SKM-1 (cell line): ENCODE measurements around the gene FBLN1.
"Not testable (repeated sequence)": the region's sequence is repeated elsewhere in the genome, so short reads cannot be mapped to it uniquely, and the experiment has no call there.

Source experiments
- DNase-seq: peaks from one replicate; lab custom pipeline; 2025; ENCODE audit not compliant: unreplicated experiment; lab: John Stamatoyannopoulos, UW

Gene FBLN1

DNA sequence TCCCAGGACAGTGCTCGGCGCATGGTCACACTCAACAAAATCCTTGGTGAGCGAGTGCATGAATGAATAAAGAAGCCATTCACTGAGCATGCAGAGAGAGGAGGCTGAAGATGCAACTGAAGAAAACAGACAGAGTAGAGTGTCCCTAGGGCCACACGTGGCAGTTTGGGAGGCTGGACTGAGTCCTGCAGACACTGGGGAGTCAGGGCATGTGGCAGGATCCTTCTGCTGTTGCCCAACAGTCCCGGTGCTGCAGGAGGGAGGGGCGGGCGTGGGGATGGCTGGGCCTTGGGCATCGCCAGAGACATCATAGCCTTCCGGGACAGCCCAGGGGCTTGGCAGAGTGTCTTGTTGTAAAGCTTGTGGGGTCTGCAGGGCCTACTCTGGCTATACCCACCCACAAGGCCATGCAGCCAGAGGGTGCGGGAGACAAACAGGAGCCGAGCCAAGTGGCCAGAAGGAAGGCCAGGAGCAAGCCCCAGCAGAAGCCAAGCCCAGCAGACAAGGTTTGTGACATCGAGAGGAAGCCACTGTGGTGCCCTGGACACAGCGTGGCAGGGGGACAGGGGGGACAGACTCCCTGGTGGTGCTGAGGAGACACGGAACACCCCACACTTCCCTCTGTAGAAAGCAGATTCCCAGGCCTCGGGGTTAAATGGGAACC is 26.7 kb upstream of the FBLN1 start:
- DNase-seq: no peak

DNA sequence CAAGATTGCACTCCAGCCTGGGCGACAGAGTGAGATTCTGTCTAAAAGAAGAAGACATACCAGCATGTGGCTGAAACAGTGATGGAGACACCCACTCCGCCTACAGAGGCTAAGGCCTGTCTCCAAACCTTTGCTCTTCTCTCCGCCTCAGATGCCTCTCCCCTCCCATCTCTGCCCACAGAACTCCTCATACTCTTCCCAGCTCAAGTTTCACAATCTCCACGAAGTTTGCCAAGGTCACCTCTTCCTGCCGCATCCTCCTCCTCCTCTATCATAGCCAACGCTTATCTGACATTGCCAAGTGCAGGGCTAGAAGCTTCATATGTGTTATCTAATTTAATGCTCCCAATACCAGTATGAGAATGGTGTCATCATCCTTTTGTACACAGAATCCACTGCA is 25.9 kb upstream of the FBLN1 start:
- DNase-seq: no peak

DNA sequence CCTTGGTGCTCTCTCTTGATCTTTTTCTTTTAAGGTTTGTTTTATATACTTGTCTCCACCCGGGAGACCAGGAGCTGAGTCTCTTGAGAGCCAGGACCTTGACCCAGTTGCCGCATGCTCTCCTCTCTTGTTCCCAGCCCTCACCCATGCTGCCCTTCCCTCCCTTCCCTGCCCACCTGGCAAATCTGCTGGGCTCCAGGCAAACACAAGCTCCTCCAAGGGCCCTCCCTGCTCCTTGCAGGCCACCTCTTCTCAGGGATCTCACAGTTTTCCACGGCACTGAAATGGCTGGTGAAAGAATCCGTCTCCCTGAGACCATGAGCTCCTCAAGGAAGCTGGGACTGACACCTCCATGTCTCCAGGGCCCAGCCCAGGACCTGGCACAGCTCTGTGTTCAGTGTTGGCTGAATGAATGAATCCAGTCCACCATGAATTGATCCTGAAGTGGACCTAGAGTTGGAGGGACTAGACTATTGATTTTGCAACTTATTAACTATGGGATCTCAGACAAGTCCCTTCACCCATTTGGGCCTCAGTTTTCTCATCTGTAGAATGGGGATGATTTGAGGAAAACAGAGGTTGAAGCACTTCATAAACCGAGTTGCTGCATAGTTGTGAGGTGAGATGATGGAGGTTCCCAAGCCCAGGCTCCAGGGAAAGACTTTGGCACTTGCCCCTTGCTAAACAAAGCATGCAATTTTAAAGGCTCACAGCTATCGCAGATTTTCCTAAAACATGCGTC is 25.1 kb upstream of the FBLN1 start:
- no peak for DNase-seq

DNA sequence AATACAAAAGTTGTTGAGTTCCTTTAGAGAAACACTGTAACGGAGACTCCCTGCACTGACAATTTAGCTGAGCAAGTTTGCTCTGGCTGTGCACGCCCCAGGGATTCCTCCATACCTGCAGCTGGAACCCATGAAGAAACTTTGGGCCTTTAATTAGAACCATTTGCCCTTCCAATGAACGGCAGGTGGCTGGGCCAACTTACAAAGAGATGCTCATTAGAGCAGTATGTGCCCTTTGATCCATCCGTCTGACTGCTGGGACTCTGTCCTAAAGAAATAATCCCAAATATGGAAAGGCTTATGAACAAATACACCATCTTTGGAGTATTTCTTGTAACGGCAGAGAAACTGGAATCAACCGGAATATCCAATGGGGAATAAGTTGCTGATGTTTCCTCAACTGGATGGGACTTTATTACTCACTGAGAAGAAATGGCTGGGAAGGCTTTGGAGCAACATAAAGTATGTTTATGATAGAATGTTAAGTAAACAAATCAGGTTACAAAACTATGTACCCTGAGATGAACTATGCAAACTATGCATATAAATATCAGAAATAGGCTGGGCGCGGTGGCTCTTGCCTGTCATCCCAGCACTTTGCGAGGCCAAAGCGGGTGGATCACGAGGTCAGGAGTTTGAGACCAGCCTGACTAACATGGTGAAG is 24.4 kb upstream of the FBLN1 start:
- no peak for DNase-seq

DNA sequence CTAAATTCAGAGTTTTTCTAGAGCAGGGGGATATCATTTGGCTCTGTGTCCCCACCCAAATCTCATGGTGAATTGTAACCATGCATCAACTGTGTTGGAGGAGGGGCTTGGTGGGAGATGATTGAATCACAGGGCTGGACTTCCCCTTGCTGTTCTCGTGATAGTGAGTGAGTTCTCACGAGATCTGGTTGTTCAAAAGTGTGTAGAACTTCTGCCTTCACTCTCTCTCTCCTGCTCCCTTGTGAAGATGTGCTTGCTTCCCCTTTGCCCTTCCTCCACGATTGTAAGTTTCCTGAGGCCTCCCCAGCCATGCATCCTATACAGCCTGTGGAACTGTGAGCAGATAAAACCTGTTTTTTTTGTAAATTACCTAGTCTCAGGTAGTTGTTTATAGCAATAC is 22.0 kb upstream of the FBLN1 start:
- no peak for DNase-seq

DNA sequence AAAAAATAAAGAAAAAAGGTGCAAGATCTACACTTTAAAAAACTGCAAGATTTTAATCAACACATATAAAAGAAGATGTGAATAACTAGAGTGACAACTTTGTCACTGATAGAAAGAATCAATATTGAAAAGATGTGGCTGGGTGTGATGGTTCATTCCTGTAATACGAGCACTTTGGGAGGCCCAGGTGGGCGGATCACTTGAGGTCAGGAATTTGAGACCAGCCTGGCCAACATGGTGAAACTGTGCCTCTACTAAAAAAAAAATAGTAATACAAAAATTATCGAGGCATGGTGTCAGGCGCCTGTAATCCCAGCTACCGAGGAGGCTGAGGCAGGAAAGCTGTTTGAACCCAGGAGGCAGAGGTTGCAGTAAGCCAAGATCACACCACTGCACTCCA is 21.0 kb upstream of the FBLN1 start:
- no peak for DNase-seq

DNA sequence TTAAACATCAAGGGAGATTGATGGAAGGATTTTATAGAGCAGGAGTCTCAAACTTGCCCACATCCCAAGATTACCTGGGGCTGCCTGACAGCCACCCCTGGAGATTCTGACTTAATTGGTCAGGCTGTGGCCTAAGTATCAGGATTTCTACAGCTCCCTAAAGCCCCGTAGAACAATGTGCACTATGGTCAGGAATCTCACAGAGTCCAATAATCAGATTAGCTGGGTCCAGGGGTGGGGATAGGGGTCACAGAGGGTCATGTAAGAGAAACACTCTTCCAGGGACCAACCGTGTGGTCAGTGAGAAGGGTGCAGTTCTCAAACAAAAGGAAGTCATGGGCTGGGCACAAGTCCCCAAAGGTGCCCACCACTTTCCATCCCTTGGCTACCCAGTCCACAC is 20.5 kb upstream of the FBLN1 start:
- DNase-seq: no peak

DNA sequence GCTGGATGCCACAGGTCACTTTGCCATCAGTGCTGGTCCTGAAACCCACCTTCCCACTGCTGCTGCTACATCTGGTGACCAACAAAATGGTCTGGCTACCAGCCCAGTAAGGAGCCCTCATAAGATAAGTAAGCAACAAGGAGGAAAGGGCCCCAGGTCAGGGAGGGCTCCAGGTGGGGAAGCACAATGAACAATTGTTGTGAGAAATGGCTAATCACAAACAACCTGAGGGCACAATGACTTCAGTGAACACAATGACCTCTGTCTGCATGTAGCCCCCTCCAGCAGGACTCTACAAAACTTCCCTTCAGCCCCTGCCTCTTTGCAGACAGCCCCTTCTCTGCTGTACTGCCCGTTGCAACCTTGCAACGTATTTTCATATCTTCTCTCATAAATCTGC is 19.4 kb upstream of the FBLN1 start:
- DNase-seq: no peak

DNA sequence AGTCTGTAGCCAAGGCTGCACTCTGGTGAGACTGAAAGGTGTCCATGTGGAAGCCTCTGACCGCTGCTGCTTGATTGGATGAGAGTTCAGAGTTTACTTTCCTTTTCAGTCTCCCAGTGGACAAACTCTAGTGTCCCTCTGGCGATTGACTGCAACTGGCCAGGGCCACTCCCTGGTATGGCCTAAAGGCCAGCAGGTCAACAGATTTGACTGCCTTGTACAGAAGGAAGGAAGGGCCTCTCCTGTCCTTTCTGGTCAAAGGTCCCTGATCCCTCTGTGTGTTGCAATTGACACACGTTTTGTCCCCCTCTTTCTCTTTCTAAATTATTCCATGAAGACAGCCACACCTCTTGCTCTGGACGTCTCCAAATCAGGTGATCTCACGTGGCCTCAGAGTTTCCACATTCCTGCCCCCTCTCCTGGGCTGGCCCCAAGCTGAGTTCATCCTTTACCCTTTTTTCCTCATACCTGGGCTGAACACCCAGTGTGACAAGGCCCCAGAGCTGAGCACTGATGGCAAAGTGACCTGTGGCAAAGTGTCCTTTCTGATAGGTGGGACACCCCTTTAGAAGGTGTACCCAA is 18.7 kb upstream of the FBLN1 start:
- DNase-seq: no peak

DNA sequence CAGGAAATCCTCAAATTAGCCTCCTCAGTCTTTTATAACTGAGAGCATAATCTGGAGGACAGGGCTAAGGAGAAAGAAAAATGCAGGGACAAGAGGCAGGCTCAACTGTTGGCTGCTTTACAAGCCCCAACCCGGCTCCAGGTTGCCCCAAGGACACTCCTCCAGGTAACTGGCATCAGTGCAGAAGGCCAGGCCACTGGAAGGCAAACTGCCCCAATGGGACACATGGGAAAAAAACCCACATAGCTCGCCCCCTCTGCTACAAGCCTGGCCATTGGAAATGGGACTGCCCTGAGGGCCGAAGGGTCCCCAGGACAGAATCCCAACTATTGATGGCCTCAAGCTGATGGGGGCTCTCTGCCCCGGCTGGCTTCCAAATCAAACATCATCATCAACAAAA is 17.9 kb upstream of the FBLN1 start:
- no peak for DNase-seq

DNA sequence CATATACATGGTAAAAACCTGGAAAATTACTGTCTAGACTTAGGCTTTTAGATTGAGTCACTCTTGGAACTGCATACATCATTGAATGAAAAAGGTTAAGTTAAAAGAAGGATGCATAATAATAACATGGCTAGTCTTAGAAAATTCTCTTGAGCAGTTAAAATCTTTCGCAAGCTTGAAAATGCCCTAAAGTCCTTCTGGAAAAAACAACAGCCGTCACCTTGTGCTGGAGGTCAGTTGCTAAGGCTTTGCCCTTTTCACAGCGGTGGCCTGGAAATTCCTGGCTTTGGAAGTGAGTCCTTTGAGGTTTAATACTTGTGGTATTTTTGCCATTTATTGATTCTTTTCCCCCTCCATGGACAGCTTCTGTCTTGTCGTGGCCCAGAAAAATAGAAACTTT is 17.4 kb upstream of the FBLN1 start:
- no peak for DNase-seq

DNA sequence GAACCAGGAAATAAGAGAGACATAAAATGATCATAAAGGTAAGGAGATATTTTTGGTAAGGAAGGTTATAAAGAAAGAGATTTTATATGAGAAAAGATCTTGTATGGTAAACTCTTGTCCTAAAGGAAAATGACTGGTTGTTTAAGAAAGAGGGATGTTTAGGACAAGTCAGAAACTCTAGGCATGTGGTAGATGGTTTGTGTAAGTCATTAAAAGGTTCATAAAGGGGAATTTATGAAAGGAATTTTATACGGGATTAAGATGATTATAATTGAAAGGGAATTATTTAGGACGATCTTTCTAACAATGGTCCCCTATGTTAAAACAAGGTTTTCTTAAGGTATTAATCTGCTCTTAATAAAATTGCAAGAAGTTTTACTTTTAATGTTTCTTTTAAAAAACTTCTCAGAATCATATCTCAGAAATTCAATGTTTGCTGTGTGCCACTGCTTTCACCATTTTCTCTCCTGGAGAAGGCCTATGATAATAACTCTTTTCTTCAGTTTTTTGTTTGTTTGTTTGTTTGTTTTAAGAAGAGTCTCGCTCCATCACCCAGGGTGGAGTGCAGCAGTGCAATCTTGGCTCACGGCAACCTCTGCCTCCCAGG is 13.8 kb upstream of the FBLN1 start:
- DNase-seq: no peak

DNA sequence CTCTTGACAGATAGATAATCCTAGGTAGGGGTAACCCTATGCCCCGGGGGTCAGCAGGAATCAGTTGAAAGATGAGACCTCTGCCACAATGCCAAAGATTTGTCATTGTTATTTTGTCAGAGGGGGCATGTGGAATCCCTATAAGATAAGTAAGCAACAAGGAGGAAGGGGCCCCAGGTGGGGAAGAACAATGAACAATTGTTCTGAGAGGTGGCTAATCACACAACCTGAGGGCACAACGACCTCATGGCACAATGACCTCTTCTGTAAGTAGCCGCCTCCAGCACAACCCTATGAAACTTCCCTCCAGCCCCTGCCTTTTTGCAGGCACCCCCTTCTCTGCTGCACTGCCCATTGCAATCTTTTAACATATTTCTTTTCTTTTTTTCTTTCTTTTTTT is 11.8 kb upstream of the FBLN1 start:
- no peak for DNase-seq

DNA sequence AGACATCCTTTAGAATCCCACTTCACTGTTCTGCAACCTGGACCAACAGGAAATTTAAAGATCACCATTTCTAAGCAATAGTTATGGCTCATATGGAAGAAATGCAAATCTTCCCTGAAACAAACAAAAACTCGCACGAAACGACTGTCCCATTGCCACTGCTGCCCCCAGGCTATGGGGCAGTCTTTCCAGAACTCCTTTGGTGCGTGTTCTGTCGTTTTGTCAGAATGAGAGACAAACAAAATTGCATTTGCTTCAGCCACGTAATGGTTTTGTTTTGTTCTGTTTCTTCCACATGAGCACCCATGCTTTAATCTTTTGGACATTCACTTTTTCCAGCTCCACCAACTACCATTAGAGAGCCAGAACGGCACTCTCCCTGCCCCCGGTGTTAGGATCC is 10.8 kb upstream of the FBLN1 start:
- DNase-seq: no peak

DNA sequence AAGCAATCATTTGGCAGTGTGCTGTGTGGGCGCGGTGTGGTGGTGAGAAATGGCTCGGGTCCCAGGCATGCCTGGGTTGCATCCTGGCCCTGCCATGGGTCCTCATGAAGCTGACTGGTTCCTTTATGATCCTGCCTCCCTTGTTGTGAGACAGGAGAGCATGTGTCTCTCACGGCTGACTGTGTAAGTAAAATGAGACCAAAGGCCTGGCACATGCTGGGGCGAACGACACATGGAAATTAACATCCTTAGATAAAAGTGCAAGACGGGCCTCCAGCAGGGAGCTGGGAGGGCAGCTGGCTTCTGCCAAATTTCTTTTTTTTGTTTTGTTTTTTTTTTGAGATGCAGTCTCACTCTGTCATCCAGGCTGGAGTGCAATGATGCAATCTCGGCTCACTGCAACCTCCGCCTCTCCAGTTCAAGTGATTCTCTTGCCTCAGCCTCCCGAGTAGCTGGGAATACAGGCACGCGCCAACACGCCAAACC is 9.4 kb upstream of the FBLN1 start:
- DNase-seq: no peak

DNA sequence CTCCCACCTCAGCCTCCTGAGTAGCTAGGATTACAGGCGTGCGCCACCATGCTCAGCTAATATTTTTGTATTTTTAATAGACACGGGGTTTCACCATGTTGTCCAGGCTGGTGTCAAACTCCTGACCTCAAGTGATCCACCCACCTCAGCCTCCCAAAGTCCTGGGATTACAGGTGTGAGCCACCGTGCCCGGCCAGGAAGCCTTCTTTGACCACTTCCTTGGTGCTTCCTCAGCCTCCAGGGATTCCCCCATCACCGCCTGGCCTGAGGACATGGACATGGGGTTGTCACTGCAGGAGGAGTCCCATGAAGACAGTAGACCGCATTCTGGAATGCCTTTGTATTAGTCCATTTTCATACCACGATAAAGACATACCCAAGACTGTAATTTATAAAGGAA is 8.4 kb upstream of the FBLN1 start:
- DNase-seq: not testable (repeated sequence)

DNA sequence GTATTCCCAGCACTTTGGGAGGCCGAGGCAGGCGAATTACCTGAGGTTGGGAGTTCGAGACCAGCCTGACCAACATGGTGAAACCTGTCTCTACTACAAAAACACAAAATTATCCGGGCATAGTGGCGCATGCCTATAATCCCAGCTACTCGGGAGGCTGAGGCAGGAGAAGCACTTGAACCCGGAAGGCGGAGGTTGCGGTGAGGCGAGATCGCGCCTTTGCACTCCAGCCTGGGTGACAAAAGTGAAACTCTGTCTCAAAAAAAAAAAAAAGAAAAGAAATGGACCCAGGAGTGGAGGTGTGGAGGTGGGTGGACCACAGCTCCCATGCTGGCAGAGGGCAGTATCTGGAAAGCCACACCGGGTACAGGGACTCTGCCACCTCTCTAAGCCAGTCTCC is 7.1 kb upstream of the FBLN1 start:
- DNase-seq: not testable (repeated sequence)

DNA sequence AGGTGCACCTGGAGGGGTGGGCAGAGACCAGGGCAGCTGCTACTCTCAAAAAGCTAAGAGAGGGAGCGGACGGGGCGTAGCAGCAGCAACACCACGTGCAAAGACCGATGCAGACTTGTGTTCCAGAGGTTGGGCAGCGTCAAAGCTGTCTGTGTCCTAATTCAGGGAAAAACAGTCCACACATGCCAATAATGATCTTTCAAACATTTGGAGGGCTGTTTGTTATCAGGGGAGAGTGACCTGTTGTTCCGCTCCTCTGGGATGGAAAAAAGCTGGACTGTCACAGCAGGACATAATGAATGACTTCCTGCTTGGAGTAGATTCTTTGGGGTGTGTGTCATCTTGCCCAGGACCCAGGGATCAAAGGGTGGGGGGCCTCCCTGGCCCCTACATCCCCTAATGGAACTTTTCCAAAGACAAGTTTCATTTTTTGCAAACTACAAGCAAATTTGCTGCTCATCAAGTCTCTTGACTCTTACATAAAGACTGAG is 6.2 kb upstream of the FBLN1 start:
- no peak for DNase-seq

DNA sequence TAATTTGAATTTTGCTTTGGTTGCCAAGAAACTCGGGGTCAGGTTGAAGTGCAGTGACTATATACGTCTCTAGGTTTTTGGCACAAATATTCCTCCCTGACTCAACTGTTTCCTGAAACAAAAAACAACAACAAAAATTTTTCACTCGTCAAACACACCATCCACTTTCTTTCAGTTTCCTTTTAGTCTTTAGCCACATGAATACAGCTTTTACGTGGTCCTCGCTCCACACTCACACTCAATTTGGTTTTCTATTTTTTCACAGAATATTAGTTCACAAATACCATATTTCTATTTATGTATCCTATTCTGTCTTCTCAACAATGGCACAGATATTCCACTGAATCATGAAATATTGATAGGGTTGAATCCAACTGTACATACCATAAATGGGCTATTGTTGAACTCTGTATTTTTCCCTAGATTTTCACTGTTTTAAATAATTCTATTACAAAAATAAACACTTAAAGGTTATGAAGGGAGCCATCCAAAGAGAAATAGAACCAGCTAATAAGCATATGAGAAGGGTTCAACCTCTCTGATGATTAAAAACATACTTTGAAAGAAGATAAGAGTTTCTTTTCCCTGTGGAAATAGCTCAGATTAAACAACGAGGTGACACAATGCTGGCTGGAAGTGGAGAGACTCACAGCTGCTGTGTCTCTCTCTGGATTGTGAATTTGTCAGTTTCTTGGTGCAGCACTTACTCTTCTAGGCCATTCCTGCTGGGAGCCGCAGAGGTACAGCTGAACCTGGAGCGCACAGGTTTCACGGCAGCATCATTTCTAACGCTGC is 5.1 kb upstream of the FBLN1 start:
- DNase-seq: no peak

DNA sequence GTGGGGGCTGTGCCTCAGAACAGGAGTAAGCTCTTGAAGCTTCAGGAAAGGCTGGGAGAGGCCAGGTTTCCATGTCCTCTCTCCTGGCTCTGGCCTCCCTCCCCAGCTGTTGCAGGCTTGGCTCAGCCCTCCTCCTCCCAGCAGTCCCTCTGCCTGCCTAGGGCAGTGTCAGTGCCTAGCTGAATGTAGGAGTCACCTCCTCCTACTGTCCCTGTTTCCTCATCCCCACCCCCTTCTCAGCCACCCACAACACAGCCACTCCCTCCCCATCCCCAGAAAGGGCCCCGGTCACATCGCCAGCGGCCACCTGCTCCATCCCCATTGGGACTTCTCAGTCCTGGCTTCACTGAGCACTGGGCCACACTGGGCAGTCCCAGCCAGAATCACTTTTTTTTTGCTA is 2.9 kb upstream of the FBLN1 start:
- no peak for DNase-seq
